ENCODE measurements around the gene CLEC4D.
"Not testable (repeated sequence)": the region's sequence is repeated elsewhere in the genome, so short reads cannot be mapped to it uniquely, and the experiment has no call there.

Gene CLEC4D

DNA sequence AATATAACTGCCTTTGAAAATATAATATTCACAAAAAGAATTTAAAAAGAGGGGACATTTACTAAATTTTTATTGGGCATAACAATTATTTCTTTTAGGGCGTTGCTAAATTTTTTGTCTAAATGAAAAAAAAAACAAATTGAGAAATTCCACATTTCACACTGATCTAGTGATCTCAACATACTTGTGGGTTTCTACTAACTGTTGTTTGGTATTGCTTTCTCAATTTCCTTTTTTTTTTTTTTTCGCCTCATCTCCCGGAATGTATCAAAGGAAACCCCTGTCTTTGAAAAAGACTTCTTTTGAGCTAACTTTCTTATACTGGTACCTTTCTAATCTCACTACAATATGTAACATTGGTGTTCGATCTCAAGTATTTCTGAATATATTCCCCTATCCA lies at the start of gene CLEC4D:
Gene CLEC4D, plus strand, starts transcription at position 248 of the 400 bp plus-strand sequence. CDS start 230 bp downstream, outside the sequence.
- DNase-seq (ENCODE audit: low read depth in 2 of 2): no peak

DNA sequence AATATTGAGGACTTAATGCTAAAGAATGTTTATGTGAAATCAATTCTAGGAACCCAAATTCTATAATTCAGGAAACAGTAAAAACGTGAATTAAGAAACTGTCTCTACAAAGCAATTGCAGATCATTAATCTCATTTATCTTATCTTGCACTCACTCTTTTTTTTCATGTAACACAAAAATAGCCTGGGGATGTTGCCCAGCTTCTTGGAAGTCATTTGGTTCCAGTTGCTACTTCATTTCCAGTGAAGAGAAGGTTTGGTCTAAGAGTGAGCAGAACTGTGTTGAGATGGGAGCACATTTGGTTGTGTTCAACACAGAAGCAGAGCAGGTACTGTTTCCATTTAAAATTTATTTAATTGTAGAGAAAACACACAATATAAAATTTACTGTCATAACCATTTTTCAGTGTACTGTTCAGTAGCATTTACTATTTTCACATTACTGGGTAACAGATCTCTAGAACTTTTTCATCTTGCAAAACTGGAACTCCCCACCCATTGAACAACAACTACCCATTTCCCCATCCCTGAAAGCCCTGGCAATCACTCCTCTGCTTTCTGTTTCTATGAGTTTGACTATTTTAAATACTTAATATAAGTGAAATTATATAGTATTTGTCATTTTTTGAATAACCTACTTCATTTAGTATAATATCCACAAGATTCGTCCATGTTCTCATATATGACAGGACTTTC lies 47.9 kb upstream of the CLEC4D start:
- DNase-seq (ENCODE audit: low read depth in 2 of 2): no peak

DNA sequence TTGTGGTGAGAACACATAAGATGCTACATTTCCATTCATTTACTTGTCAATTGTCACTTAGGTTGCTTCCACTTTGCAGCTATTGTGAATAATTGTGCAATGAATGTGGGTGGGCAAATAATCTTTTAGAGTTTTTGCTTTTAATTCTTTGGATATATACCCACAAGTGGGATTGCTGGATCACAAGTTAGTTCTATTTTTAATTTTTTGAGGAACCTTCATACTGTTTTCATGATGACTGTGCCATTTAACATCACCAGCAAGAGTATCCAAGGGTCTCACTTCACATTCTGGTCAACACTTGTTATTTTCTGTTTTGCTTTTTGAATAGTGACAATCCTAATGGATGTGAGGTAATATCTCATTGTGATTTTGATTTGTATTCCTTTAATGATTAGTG lies 47.1 kb upstream of the CLEC4D start:
- no peak for DNase-seq (ENCODE audit: low read depth in 2 of 2)

DNA sequence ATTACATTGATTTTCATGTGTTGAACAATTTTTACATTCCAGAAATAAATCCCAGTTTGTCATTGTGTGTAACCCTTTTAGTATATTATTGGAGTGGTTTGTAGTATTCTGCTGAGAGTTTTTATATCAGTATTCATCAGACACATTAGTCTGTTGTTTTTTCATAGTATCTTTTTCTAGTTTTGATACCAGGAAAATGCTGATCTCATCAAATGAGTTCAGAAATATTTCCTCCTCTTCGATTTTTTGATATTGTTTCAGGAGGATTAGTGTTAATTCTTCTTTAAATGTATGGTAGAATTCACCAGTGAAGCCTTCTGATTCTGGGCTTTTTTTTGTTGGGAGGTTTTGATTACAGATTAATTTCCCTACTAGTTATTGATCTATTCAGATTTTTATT lies 42.2 kb upstream of the CLEC4D start:
- DNase-seq (ENCODE audit: low read depth in 2 of 2): no peak

DNA sequence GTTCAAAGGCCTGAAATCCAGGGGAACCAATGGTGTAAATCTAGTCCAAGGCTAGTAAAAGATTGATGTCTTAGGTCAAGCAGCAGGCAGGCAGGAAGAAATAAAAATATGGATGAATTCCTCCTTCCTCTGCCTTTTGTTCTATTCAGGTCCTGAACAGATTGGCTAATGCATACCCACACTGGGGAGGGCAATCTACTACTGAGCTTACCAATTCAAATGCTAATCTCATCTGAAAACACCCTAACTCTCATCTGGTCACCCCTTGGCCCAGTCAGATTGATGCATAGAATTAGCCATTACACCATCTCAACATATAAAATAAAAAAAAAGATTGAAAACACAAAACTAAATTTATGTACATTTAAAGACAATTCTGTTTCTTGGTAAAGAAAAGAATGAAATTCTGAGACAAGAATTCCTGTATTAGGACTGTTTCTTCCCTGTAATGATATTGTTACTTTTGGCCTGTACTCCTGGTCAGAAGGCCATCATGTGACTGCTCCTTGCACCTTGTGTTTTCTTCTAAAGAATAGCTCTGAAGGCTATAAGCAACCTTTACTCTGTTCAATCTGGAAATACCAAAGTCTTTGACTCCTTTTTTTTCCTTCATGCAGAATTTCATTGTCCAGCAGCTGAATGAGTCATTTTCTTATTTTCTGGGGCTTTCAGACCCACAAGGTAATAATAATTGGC lies 37.6 kb upstream of the CLEC4D start:
- no peak for DNase-seq (ENCODE audit: low read depth in 2 of 2)

DNA sequence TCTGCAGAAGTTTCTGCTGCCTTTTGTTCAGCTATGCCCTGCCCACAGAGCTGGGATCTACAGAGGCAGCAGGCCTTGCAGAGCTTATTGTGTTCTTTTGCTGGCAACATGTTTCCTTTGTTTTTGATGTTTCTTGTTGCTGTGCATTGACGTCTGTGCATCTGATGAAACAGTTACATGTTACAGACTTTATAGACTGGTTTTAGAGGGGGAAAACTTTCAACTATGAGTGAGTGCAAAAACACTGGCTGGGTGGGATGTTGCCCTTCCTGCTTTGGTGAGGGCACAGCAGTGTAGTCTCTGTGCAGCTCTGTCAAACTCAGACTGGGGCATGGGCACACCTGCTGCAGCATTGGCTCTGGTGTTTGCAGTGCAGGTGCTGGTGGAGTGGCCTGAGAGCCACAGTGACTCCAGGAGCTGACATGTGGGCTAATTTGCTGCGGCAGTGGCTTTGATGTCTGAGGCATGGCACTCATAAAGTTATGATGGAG lies 30.7 kb upstream of the CLEC4D start:
- no peak for DNase-seq (ENCODE audit: low read depth in 2 of 2)

DNA sequence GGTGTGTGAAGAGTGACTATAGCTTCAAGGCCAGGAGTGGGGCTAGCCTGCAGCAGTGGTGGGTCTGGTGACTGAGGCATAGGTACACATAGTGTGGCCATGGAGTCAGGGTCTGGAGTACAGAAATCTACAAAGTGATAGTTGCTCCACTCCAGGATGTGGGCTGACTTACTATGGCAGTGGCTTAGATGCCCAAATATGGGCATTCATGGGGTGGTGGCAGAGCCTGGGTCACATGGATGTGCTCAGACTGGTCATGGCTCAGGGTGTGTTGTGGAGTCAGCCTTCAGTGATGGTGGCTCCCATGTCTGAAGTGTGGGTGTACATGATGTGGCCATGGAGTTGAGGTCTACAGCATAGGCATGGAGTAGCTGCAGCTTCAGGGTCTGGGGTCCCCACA lies 30.2 kb upstream of the CLEC4D start:
- DNase-seq (ENCODE audit: low read depth in 2 of 2): no peak

DNA sequence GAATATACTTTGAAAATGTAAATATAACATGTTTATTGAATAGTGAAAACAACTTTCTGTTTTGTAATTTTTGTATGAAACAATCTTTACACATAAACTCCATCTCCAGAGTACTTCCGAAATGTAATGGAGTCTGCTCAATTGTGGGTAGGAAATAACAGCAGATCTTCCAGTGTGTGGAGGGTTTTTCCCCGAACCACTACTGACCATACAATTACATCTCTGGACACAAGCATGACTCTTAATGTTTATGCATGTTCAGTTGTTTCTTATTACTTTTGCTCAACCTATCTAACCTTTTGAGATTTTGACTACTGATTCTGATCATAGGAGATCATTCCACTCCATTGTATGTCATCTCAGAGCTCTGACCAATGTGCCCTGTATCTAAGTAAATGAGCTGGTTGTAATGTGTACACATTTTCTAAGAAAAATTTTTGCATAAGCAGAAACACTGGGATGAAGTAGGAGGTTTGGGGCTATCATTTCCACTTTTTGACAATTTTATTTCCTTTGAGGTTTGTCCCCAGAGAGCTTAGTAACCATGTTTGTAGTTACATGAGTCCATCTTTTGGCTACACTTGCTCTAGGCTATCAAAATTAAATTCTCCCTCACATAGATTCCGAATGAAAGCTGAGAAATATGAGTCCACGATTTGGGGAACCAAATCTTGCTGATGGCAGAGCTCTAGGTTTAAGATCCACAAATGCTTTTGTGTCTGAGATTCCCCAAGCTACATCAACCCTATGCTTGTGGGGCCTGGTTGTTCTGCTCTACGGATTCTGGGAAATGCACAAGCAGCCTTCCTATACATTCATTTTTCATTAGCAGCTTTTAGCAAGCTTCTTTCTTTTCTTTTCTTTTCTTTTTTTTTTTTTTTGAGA lies 21.4 kb upstream of the CLEC4D start:
- no peak for DNase-seq (ENCODE audit: low read depth in 2 of 2)

DNA sequence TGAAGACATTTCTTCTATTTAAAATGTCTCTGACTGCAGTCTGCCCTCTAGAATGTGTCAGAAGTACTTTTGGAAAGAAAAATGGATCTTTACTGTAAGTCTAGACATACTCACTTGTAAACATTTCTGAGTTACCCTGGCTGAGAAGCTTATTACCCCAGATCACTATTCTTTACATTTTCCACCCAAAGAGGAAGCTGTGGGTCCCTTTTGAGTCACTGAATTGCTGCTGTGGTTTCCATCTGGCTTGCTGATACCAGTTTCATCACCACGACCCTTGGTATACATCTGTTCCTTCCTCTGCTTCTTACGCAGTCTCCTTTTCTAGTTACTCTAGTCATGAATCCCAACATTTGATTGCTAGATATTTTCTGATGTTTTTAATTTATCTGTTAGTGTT lies 20.2 kb upstream of the CLEC4D start:
- DNase-seq (ENCODE audit: low read depth in 2 of 2): peak; percentile 20 to 41

DNA sequence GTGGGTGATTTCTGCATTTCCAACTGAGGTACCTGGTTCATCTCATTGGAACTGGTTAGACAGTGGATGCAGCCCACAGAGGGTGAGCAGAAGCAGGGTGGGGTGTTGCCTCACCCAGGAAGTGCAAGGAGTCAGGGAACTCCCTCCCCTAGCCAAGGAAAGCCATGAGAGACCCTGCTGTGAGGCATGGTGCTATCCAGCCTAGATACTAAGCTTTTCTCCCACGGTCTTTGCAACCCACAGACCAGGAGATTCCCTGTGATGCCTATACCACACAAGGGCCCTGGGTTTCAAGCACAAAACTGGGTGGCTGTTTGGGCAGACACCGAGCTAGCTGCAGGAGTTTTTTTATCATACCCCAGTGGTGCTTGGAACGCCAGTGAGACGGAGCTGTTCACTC lies 17.6 kb upstream of the CLEC4D start:
- not testable (repeated sequence) for DNase-seq (ENCODE audit: low read depth in 2 of 2)

DNA sequence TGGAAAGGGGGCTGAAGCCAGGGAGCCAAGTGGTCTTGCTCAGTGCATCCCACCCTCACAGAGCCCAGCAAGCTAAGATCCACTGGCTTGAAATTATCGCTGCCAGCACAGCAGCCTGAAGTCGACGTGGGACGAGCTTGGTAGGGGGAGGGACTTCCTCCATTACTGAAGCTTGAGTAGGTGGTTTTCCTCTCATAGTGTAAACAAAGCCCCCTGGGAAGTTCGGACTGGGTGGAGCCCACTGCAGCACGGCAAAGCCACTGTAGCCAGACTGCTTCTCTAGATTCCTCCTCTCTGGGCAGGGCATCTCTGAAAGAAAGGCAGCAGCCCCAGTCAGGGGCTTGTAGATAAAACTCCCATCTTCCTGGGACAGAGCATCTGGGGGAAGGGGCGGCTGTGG lies 17.2 kb upstream of the CLEC4D start:
- not testable (repeated sequence) for DNase-seq (ENCODE audit: low read depth in 2 of 2)

DNA sequence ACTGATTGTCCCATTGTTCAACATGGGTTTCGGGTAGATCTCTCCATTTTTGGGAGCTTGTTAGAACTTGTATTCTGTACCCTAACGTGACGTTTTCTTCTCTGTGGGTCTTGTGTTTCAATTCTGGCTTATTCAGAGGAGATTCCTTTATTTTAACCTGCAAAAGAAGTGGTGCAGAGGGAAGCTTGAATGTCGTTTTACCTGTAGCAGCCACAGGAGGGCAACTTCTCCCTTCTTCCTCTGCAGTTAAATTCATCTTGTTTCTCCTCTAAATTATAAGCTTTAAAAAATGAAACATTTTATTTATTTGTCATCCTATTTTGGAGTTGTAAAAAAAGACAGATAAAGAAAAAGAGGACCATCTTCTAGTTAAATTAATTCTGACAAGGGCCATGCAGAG lies 13.7 kb upstream of the CLEC4D start:
- DNase-seq (ENCODE audit: low read depth in 2 of 2): no peak

DNA sequence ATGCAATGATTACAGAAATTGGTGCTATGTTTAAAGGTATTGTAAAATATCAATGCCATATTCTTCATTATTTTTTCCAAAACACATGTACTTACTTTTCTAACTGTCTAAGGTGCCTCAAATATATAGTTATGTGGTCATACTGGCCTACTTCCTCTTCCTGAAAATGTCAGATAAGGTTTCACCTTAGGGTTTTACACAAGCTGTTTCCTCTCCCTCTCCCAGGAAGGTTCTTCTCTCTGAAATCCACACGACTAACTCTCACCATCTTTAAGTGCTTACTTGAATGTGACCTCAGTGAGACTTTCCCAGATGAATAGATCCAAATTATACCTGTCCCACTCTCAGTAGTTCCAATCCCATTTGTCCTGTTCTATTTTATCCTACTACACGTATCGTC lies 11.6 kb upstream of the CLEC4D start:
- DNase-seq (ENCODE audit: low read depth in 2 of 2): no peak

DNA sequence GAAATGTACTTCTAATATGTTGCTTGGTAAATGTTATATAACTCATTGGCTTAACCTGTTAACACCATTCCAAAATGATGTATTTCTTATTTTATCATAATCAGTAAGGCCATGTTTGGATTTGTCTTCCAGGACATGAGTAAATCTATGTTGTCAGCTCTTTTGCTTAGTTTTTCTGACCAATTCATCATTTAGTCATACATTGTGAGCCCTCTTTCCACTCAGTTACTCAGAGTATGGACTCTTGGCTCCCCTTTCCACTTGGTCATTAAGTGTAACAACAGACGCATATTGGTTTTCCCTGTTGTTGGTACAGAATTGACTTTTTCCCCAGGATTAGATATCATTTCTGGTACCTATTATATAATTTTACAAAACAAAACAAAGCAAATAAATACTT lies 9.0 kb upstream of the CLEC4D start:
- DNase-seq (ENCODE audit: low read depth in 2 of 2): no peak

DNA sequence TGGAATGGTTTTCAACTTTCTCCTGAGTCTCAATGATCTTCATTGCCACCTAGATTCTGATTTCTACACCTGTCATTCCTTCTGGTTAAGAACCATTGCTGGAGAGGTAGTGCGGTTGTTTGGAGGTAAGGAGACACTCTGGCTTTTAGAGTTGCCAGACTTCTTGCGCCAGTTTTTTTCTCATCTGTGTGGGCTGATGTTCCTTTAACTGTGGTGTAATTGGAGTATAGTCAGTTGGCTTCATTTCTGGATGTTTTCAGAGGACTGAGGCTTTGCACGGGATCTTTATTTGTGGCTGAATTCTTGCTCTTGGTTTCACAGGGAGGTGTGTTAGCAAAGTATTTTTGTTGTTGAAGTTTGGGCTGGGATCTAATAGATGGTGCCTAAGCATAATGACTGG lies 5.7 kb upstream of the CLEC4D start:
- DNase-seq (ENCODE audit: low read depth in 2 of 2): no peak

DNA sequence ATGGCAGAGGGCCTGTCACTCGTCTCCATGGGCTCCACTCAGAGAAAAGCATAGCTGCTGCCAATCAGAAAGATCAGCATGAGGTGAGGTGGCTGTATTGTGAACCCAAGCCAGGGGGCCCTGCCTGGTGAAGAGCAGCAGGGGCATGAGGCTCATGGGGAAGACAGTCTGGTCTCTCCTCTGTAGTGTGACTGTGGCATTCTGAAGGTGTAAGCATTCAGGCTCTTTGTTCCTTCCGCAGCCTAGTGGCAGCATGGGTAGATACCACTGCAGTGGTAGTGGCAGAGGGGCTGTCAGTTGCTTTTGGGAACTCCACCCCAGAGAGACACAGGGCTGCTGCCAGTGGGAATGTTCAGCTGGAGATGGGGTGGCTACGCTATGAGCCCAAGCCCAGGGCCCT lies 5.1 kb upstream of the CLEC4D start:
- DNase-seq (ENCODE audit: low read depth in 2 of 2): no peak

DNA sequence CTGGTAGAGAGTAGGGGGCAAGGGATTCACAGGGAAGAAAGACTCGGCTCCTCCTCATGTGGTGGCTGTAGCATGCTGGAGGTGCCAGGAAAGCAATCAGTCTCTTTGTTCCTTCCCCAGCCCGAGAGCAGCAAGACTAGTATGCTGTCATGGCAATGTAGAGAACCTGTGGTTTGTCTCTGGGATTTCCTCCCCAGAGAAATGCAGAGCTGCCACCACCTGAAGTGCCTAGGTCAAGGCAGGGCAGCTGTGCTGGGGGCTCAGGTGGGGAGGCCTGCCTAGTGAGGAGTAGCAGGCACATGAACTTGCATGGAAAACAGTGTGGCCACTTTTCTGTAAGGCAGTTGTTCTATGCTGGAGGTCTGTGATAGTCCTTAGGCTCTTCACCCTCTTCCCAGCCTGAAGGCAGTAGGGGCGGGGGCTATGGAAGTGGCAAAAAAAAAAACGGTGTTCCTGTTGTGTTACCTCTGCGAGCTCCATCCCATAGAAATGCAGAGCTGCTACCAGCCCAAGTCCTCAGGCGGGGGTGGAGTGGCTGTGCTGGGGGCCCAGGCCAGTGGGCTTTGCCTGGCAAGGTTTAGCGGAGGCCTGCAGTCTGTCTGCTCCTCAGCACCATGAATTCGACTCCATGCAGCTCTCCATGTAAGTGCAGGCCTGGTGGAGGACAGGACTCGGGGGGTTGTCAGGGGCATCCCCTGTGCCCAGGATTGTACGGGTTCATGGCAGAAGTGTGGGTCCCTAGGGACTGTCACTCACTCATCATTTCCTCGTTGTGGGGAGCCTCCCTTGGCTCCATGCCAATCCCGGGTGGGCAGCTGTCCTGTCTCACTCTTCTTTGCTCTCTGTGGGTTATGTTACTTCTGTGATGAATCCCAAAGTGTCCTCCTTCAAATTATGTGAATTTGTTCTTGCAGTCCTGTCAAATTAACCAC lies 4.1 kb upstream of the CLEC4D start:
- DNase-seq (ENCODE audit: low read depth in 2 of 2): no peak

DNA sequence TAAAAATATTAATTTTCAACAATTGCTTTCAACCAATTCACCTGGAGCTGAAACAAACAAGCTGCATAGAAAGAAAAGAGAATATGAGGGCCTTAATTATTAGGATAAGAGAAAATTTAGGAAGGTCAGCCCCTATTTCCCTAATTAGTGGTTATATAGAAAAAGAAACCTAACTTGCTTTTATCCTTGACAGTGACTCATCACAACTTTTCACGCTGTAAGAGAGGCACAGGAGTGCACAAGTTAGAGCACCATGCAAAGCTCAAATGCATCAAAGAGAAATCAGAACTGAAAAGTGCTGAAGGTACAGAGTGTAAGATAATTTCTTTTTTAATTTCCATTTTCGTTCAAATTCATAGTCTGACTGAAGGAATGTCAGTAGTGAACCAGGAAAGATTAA lies 4.7 kb downstream of the CLEC4D start:
- DNase-seq (ENCODE audit: low read depth in 2 of 2): no peak

DNA sequence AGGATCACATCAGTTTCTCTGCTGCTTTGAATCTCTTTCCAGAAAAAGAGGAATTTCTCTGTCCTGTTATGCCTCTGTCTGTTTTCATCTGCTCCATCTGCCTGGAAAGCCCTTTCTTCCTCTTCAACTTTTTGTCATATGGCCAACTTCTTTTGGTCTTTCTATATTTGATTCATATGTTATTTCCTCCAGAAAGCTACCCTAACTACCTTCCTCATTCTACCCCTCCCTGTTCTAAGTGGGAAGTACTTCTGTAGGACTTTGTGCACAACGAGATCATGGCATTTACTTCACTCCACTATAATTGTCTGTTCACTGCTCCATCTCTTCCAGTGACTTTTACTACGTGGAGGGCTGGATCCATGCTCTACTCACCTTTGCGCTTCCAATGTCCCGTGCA lies 5.9 kb downstream of the CLEC4D start:
- no peak for DNase-seq (ENCODE audit: low read depth in 2 of 2)

DNA sequence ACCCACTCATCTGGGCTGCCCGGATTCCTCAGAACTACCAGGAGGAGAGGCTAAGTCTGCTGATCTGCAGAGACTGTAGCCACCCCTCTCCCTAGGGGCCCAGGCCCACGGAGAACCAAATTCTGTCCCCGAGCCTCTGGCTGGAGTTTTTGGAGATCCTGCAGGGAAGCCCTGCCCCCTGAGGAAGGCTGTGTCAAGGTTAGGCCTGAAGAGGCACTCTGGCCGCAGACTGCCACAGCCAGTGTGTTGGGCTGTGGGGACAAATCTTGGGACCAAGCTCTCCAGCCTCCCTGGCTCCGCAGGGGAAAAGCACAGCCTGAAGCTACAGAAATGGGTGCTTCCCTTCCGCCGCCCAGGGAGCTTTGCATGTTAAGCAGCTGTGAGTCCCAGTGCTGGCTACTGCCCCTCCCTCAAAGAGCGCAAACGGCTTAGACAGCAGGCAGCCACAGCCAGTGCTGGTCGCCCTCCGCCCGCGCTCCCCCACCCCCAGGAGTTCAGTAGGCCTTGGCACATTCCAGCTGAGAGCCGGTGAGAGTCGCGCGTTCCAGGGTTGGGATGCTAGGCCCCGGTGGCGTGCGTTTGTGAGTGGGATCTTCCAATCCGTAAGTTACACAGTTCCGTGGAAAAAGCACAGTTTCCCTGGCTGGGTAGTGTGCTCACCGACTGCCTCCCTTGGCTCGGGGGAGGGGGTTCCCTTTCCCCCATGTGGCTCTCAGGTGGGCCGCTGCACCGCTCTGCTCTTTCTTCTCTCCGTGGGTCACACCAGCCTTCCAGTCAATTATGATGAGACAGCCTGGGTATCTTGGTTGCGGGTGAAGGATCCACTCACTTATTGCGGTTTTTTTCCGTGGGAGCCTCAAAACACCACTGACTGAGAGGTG lies 14.2 kb downstream of the CLEC4D start:
- no peak for DNase-seq (ENCODE audit: low read depth in 2 of 2)

Measured in stimulated activated CD4-positive, alpha-beta T cell treated with anti-CD3 and anti-CD28 coated beads, Interleukin-15, amount 100 ng/mL, for 48 hours (primary cell).